Activated naive CD4-positive, alpha-beta T cell treated with anti-CD3 and anti-CD28 coated beads, Interleukin-2, amount 50 U/mL, for 16 hours (primary cell): ENCODE results near the gene TBX18.

ENCODE experiments used
- DNase-seq: peaks from one replicate; pipeline ENCODE4 v3.0.0-alpha.2; 2020

Gene TBX18

DNA sequence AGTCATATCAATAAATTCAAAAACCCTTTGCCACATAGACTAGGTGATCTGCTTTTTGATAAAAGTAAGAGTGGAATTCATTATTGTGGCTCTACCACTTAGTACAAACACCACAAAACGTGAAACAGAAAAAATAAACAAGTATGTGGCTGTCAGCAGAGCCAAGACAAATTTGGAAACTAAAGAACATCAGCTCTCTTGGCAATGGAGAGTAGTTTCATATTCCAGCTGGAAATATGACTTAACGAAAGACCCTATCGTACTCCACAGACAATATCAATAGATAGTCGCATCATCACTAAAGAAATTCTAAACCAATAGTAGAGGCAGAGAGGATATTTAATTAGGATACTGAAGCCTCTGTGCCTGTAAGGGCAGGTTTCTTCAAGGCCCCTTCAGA is 20.8 kb downstream of the TBX18 start:
- DNase-seq: no peak

DNA sequence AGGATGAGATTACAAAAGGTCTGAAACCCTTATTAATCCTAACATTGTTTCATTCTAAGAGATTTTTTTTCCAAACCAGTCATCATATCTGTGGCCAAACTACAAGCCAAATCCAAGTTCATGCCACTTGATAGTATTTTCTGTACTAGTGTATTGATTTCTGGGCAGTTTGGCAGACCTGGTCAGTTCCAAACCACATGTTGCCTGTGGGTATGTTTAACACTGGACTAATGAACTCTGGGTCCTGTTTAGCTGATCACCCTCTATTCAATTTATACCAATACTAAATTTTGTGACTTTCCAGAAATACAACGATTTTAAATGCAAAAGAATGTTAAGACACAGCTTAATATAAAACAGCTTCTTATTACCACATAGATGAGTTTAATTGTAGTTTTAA is 24.0 kb downstream of the TBX18 start:
- DNase-seq: no peak

DNA sequence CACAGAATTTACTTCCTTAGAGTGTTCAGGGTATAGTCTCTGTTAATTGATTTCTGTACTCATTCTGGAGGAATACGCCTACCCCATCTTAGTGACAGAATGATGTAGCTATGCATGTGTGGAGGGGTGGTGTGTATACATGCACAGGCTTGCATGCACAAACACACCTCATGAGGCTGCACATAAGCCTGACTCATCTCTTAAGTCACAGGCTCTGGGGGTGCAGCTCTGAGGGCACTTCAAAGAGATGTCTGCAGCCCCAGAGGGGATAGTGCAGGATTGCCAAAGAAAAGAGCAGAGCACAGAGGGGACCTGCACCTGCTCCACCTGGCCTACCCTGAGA is 24.6 kb downstream of the TBX18 start:
- DNase-seq: no peak

DNA sequence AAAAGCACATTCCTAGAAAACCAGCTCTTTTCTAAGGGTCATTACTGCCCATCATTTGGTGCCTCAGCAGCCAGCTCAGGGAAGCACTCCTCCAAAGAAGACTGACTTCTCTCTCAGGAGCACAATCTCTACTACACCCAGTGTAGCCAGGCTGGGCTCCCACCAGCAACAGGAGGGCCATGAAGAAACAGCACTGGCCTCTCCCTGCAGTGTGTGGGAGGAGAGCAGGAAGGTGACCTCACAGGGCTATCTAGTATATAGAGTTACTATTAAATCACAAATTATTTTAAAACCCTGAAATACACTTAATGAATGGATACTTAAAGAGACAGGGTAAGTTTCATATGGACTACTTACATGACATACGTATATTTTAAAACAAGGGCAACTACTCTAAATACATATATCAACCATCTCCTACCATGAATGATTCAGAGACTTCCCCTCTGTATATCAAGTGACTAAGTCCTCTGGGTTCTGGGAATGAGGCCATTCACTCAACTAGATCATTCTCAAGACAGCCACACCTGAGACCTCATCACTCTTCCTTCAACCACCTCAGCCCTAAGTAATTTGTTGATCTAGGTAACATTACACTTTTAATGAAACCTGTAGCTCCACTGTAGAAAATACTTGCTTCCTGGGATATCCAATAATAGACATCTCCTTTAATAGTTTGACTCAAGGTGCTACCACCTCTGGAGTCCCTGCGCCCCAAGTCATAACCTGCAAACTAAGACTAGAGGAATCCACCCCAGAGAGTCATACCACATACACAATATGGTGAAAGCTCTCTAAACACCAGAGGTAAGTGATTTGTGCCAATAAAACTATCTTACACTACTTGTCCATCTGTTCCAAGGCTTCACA is 25.2 kb downstream of the TBX18 start:
- no peak for DNase-seq

DNA sequence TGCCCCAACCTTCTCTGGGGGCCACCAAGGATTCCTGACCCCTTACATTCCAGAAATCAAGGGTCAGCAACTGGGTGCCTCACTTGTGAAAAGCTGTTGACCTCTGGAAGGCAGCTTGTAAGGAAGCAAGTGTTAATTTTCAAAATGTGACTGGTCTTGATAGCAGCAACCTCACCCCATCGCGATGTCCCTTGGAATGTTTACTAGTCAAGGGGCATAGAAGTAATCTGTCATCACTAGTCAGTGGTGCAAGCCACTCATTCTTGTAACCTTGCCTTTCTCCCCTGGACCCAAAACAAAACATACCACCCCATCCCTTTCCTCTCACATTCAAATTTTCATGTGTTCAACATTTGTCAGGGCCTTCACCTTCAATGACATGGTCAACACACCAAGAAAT is 30.5 kb downstream of the TBX18 start:
- DNase-seq: no peak

DNA sequence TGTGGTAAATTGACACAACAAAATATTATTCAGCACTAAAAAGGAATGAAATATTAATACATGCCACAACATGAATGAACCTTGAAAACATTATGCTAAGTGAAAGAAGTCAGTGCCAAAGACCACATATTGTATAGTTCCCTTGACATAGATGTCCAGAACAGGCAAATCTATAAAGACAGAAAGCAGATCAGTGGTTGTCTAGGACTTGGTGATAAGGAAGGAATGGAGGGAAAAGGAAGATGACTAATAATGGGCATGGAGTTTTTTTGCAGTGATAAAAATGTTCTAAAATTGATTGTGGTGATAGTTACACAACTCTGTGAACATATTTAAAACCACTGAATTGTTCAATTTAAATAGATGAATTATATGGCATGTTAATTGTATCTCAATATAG is 32.5 kb downstream of the TBX18 start:
- DNase-seq: no peak

DNA sequence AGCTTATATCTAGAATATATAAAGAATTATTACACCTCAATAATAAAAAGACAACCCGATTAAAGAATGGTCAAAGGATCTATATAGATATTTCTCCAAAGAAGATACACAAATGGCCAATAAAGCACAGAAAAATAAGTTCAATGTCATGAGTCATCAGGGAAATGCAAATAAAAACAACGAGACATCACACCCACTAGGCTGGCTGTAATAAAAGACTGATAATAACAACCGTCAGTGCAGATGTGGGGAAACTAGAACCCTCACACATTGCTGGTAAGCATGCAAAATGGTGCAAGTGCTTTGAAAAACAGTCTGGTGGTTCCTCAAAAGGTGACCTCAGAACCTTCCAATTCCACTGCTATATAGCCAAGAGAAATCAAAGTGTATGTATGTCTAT is 33.0 kb downstream of the TBX18 start:
- no peak for DNase-seq

DNA sequence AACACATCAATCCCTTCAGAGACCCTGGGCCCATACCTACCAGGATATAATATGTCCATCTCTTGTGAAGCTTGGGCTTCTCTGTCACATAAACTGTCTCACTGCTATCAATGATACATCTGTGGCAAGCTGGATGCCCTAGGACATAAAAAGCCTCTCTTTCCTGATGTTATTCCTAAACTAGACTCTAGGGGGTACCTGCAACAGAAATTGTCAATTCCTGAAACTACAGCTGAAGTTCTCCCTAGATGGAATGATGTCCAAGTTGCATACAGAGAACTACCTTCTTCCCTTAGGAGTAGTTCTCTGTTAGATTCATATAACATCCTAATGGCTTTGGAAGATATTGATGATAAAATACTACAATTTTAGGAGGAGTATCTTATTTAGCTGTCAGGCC is 35.8 kb downstream of the TBX18 start:
- DNase-seq: no peak

DNA sequence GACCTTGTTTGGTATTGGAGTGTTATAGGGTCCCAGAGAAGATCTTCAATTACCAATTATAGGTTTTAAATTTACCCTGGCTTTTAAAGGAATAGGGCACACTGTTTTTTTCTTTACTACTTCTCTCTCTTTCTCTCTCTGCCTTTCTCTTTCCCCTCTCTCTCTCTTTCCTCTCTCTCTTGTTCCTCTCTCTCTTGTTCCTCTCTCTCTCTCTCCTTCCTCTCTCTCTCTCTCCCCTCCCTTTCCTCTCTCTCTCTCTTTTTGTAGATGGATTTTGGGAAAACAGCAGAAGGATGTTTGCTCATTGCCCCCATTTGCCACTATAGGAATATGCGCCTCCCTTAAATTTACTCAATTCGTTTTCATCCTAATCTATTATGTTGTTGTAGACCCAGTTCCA is 45.2 kb downstream of the TBX18 start:
- no peak for DNase-seq

DNA sequence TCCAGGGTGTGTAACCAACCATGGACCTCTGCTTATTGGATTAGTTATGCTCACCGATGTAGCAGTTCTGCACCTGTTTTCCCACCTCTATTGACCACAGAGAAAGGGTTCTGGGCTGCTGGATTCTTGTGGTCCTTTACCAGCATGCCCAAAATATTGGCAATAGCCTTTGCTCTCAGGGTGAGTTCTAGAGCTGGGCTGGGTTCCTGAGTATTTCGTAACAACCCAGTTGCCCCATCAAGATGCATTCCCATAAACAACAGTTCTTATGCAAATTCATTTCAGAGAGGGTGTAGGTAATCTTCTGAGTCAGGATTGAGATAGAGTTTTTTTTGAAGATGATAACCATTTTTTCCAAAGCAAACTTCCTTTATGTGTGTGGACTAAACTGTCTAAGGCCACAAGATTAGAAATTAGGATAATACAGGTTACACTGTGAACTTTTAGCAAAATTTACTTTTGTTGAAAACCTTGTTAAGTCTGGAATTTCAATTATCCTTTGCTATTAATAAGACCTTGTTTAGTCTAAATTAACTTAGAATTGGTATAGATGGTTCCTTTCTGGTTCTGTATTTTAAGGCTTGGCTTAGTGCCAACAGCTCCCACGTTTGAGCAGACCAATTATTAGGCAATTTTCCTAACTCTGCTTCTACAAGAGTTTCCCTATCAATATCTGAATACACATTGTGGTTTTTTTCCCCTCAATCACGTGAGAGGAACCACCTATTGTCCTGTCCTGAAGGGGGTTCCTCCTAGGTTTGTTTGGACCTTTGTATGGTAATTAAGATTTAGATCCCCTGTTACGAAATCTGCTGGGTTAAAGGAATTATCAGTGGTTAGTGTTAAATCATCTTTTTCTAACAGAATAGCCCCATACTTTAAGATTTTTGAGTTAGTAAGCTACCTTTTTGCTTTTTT is 46.1 kb downstream of the TBX18 start:
- DNase-seq: no peak

DNA sequence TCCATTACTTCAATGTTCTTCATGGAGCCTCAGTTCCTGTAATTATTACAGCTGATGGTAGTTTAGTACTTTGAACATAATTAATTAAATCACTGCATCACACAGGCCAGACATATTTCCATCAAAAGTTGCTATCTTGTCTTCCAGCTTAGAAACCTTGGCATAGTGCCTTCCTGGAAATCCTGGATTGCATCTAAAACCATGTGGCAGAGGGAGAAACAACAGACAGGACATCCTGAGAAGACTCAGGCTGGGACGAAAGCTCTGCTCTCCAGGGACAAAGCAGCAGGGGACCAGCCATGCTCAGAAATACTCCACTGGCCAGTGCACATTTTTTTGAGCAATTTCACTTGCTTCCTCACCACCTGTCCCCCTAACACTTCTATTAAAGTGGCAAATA is 55.3 kb downstream of the TBX18 start:
- no peak for DNase-seq

DNA sequence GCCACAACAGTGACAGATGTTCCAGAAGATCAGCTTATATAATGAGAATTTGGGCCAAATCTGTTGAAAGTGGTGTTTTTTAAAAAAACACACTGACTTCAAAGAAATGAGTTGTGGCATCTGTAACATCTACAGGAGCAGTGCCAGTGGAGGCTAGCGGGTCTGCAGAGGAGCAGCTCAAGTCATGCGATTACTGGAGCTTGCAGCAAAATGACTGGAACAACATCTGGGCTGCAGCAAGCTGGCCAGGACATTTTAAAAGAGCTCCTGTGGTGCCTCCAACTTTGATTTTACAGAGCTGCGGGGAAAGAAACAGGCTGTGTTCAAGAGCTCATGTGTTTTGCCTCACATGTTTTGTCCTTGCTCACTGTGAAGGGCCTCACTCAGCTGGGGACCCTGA is 57.2 kb downstream of the TBX18 start:
- DNase-seq: no peak

DNA sequence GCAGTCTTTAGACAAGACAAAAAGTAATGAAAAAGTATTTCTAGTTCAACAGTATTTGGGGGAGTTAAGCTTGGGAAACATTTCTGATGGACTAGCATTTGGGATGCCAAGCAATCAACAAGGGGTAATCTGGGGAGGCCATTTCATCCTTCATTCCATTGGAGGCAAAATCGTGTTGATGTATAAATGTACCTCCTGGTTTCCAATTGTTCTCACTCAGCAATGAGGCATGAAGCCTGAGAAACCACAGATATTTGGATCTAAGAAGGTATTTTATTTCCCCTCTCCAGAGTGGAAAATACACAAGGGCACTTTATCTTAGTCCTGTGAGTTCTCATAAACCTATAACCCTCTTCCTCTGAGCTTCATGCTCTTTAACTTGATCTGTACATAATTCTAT is 68.2 kb downstream of the TBX18 start:
- DNase-seq: no peak

DNA sequence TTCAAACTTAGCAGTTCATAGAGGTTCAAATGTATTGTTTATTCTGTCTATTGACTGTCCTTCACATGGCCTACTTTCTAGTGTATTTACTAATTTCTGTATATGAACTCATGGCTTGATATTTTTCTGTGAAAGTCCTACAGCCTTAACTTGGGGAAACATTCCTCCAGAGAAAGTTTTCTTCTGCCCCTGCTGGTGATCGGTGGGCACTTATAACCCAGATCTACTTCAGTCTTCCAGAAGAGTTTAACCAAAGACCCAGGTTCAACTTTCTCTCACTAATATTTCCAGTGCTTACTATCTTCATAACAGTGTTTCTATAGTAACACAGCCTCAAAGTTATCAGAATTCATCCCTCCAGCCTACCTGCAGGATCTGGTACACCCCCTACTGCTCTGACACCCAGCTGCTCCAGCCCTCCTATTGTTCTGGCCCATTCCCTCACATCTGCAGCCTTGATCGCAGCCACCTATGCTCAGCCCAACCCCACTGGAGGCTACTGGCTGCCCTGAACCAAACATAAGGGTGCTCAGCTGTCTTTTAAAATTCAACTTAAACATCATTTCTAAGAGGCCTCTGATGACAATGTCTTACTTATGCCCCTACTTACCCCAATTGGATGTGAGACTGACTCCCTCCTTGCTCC is 72.3 kb downstream of the TBX18 start:
- DNase-seq: no peak

DNA sequence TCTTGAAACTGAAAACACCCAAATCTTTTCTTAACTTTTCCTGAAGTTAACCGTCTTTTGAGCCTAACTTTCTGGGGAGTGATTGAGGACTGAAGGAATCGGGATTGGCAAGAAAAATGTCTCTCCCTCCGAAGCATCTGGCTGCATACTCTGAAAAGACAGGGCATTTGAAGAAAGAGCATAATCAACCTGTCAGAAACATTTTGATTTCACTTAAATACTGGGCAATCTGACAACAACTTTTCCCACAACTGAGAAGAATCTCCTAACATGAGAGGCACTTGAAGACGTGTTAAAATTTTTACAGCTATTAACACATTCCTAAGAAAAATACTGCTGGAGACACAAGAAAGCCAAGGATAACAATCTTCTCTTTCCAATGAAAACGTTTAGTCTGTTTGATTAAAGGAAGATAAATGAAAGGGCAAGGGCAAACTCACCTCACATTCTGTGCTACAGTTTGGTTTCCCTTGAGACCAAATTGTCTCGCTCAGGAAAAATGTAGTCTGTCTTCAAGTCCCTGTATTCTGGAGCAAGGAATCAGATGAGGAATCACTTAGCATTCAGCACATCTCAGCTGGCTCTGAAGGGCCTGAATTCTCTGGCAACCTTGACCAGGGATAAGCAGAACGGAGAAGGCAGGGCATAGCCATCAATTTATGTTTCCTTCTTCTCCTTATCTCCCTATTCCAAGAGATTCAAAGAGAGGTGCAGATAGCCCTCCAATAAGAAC is 76.1 kb downstream of the TBX18 start:
- DNase-seq: no peak

DNA sequence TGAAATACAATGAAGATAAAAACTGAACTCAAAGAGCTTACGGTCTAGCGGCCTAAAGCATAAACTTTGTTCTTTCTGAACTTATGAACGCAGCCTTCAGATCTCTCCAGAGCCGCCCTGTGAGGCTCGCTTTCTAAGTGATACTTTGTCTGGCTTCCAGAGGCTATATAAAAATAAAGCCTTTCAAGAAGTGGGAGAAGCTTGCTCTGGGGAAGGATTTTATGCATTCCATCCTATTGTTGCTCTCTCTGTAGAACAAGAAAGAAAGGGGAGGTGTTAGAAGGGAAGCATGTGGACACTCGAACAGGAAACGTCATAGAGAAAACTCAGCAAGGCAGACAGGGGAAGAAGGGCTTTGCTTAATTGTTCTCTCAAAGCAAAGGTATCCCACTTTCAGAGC is 77.0 kb downstream of the TBX18 start:
- DNase-seq: no peak

DNA sequence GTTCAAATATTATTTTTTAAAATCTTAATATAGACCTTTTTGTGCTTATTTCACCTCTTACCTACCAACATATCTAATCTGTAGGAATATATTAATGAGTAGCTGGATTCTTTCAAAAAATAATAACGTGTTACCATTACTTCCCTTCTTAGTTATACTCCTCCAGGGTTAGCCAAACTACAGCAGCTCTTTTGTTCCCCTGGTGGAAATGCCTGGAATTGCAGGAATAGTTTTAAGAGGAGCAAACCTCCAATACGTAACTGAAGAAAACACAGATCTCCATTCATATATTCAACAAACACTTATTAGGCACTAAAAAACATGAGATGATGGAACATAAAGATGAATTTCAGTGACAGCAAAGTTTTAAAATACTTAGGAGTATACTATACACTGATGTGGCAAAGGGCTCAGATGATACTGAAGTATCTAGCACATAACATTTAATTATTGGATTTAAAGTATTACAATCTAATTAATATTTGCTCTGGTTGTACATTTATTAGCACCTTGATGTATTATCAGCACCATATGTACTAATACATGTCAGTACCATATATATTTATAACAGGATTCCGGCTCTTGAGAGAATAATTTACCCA is 78.3 kb downstream of the TBX18 start:
- DNase-seq: no peak

DNA sequence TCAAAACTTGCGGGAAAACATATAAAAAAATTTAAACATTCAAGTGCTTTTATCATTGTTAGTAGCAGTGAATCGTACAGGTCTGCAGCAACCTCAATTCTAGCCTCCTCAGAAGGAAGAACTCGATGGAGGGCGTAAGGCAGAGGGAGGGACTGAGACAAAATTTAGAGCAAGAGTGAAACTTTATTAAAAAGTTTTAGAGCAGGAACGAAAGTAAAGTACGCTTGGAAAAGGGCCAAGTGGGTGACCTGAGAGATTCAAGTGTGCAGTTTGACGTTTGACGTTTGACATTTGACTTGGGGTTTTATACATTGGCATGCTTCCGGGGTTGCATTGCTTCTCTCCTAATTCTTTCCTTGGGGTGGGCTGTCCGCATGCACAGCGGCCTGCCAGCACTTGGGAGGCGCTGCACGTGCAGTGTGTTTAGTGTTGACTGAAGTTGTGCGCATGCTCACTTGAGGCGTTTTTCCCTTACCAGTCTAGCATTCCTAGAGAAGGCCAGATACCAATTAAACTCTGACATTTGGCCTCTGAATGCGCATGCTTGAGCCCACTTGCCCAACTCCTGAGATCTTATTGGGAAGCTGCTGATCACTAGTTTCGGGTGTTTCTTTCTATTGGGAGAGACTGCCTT is 82.6 kb downstream of the TBX18 start:
- DNase-seq: no peak

DNA sequence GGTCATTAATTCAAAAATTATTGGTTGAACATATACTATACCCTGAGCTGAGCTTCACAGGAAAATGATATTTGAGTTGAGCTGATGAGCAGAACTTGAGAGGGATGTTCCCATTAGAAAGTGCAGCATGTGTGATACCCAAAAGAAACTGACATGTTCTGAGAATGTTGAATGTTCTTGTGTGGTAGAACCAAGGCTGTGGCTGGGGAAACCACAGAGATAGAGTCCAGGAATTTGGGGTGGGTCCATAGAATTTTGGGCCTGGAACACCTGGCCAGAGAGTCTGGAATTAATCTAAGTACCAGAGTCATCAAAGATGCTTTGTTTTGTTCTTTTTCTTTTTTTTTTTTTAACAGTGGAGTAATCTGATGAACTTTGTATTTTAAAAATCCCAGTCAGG is 88.7 kb downstream of the TBX18 start:
- no peak for DNase-seq

DNA sequence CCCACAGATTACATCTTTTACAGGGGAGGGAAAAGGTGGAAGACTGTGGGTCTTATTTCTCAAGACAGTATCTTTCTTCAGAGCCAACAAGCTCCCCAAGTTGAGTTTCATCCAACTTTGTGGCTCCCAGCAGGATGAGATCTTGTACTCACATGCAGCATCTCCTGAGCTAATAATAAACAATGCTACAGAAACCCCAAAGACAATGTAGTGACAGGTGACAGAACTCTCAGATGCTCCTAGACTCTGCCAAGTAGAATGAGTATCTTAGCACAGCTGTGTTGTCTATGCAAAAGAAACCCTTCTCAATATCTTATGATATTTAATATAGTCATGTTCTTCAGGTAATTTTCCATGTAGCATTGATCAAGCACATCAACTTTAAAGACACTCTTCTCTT is 90.0 kb downstream of the TBX18 start:
- no peak for DNase-seq

DNA sequence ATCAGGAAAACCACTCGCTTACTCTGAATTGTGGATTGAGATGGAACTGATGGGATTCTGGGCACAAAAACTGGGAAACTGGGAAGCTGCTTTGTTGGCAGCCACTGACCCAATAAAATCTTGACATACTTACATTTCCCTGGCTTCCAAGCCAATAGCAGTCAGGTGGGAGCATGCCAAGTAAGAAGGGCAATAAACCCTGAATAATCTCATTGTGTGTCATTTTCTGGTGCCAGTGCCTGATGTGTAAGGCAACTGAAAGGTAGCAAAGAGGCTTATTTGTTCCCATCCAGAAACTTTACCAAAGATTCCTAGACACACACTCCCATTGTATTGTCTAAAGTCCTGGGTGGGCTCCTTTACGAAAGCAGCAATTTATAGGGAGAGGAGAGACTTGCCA is 93.2 kb downstream of the TBX18 start:
- no peak for DNase-seq

DNA sequence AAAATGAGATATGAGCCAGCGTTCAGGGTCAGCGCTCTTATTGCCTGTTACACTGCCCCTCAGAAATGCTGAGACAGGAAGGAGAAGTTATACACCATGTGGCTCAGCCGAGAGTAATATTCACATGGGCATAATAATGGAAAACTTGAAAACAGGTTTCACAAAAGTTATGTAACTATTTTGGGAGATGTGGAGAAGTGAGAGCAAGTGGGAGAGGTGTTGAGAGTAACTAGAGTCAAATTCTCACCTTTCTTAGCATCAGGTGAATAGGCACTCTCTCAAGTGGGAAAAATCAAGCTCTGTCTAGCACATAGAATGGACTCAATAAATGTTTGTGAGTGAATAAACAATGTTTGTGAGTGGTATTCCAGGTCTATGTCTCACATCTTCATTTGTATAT is 94.5 kb downstream of the TBX18 start:
- no peak for DNase-seq
